ENCODE measurements around the gene DENND2A. TPM values are rescaled to one million over a fixed set of nuclear protein-coding genes. Genes with fewer than 3 reads are reported as not detected.

The DENND2A gene
- polyA plus RNA-seq, 3 donors, result not detected

- H3K9ac ChIP-seq (ENCODE audit: insufficient read depth, low read length, poor library complexity, severe bottlenecking), result no peak overlapping the region
- peaks cover 53 to 85% of the 10 kb centered on the region in 2 donors for H3K36me3 ChIP-seq (replicated peaks in 1 of 2; ENCODE audit: control insufficient read depth in 1 of 2, insufficient read depth in 2 of 2, low read length in 2 of 2)
- no peaks in the 10 kb centered on the region for H3K79me2 ChIP-seq (ENCODE audit: insufficient read depth, low read length)
- H4K20me1 ChIP-seq (ENCODE audit: insufficient read depth, low read length), result no peaks in the 10 kb centered on the region
- H3K4me3 ChIP-seq (replicated peaks in 1 of 3; ENCODE audit: low read depth in 2 of 3, low read length in 3 of 3), result no peak overlapping the region
- H3K4me1 Mint-ChIP-seq, result peaks cover 3% of the 10 kb centered on the region
- peaks cover 1% of the 10 kb centered on the region in 2 donors for H3K4me1 ChIP-seq (ENCODE audit: control insufficient read depth in 1 of 2, insufficient read depth in 2 of 2, low read length in 2 of 2)
- no peak overlapping the region for H3K4me3 Mint-ChIP-seq
- no peaks in the 10 kb centered on the region for H3K27me3 ChIP-seq (ENCODE audit: control insufficient read depth in 2 of 2, insufficient read depth in 2 of 2, low read length in 2 of 2)
- no peak overlapping the region for H3K27ac Mint-ChIP-seq
- no peak for TF ChIP-seq CTCF (IDR thresholded peaks at IDR 0.05)
- H3K36me3 Mint-ChIP-seq, result peaks cover 68 to 93% of the 10 kb centered on the region in 2 donors
- H3K27ac ChIP-seq (ENCODE audit: low read depth in 1 of 2, low read length in 2 of 2), result no peak overlapping the region
- H3K9me3 ChIP-seq (replicated peaks in 1 of 2; ENCODE audit: control insufficient read depth in 1 of 2, insufficient read depth in 1 of 2, low read length in 2 of 2), result no peaks in the 10 kb centered on the region
- 93% methylated on average over 2 of the region's 3 CpGs for WGBS (ENCODE audit: insufficient coverage)
- H2AFZ ChIP-seq (ENCODE audit: insufficient read depth, low read depth, low read length, poor library complexity, severe bottlenecking), result no peak overlapping the region
- DNase-seq, result no peak
- H3K4me2 ChIP-seq (replicated peaks; ENCODE audit: extremely low read depth, low read length, poor library complexity, severe bottlenecking), result no peak overlapping the region
- intact Hi-C loops (cut with micrococcal nuclease), result no loop called here
- H3K9me3 Mint-ChIP-seq, result peaks cover 0 to 2% (median 0%) of the 10 kb centered on the region in 7 donors
- no peaks in the 10 kb centered on the region for H3K27me3 Mint-ChIP-seq (ENCODE audit: low read depth in 3 of 3)
These were observed 41.2 kb upstream of the DENND2A start for GRCh38 chr7:140681766-140682165.

GRCh38 chr7:140680886-140681285 lies 40.3 kb upstream of the DENND2A start:
- no peak for DNase-seq
- Histone ChIP-seq H3K4me1 (ENCODE audit: control insufficient read depth in 1 of 2, insufficient read depth in 2 of 2, low read length in 2 of 2) (peaks cover 10% of the 10 kb centered on the region in 2 donors), H3K27ac (ENCODE audit: low read depth in 1 of 2, low read length in 2 of 2) (no peak overlapping the region), H3K4me2 (replicated peaks; ENCODE audit: extremely low read depth, low read length, poor library complexity, severe bottlenecking) (no peak overlapping the region), H3K9me3 (replicated peaks in 1 of 2; ENCODE audit: control insufficient read depth in 1 of 2, insufficient read depth in 1 of 2, low read length in 2 of 2) (no peaks in the 10 kb centered on the region), H3K9ac (ENCODE audit: insufficient read depth, low read length, poor library complexity, severe bottlenecking) (no peak overlapping the region), H2AFZ (ENCODE audit: insufficient read depth, low read depth, low read length, poor library complexity, severe bottlenecking) (no peak overlapping the region), H3K4me3 (replicated peaks in 1 of 3; ENCODE audit: low read depth in 2 of 3, low read length in 3 of 3) (no peak overlapping the region), H3K36me3 (replicated peaks in 1 of 2; ENCODE audit: control insufficient read depth in 1 of 2, insufficient read depth in 2 of 2, low read length in 2 of 2) (peaks cover 49 to 83% of the 10 kb centered on the region in 2 donors), H3K27me3 (ENCODE audit: control insufficient read depth in 2 of 2, insufficient read depth in 2 of 2, low read length in 2 of 2) (no peaks in the 10 kb centered on the region), H3K79me2 (ENCODE audit: insufficient read depth, low read length) (no peaks in the 10 kb centered on the region), H4K20me1 (ENCODE audit: insufficient read depth, low read length) (no peaks in the 10 kb centered on the region)
- Mint-ChIP-seq H3K4me1 (peaks cover 12% of the 10 kb centered on the region), H3K4me3 (no peak overlapping the region), H3K36me3 (peaks cover 66 to 87% of the 10 kb centered on the region in 2 donors), H3K9me3 (peaks cover 0 to 2% (median 0%) of the 10 kb centered on the region in 7 donors), H3K27me3 (ENCODE audit: low read depth in 3 of 3) (no peaks in the 10 kb centered on the region), H3K27ac (peak overlapping the region in 2 of 7 donors; percentile 23 to 52)
- intact Hi-C loops (cut with micrococcal nuclease), result no loop called here
- TF ChIP-seq CTCF (IDR thresholded peaks at IDR 0.05), result no peak
- WGBS (ENCODE audit: insufficient coverage), result 99% methylated on average over 6 of the region's 7 CpGs

All from CD14-positive monocyte (primary cell).